Jurkat, Clone E6-1 (cell line): ENCODE data around the gene KDM5B.
A peak's percentile ranks its signal among the peaks of the same experiment; 100 is the strongest.

ENCODE experiments used
- DNase-seq: peaks from one replicate; pipeline ENCODE4 v3.0.0-alpha.2; 2011; ENCODE audit warnings: low read depth, low spot score
- H3K4me3 ChIP-seq: 2 replicates; pipeline ENCODE4 v1.5.1; 2011; ENCODE audit warnings: mild to moderate bottlenecking, low read length, control low read depth, moderate library complexity

KDM5B gene

GRCh38 chr1:202694314-202694713 is 113.9 kb downstream of the KDM5B start:
- no peak for DNase-seq
- no peak overlapping the region for H3K4me3 ChIP-seq

- peak; percentile 62 for DNase-seq
- no peak overlapping the region for H3K4me3 ChIP-seq
Observed at GRCh38 chr1:202692959-202693555, 115.2 kb downstream of the KDM5B start.

GRCh38 chr1:202691816-202692215 is 116.4 kb downstream of the KDM5B start:
- H3K4me3 ChIP-seq: no peak overlapping the region
- no peak for DNase-seq

GRCh38 chr1:202689493-202690342 is 118.5 kb downstream of the KDM5B start:
- no peak overlapping the region for H3K4me3 ChIP-seq
- DNase-seq: no peak

GRCh38 chr1:202689082-202689481 is 119.1 kb downstream of the KDM5B start:
- no peak for DNase-seq
- H3K4me3 ChIP-seq: no peak overlapping the region

- no peak for DNase-seq
- H3K4me3 ChIP-seq: no peak overlapping the region
Observed at GRCh38 chr1:202688401-202688800, 119.8 kb downstream of the KDM5B start.

GRCh38 chr1:202687798-202688197 is 120.4 kb downstream of the KDM5B start:
- no peak for DNase-seq
- no peak overlapping the region for H3K4me3 ChIP-seq

- no peak overlapping the region for H3K4me3 ChIP-seq
Observed at GRCh38 chr1:202687370-202687769, 120.9 kb downstream of the KDM5B start.

GRCh38 chr1:202685641-202686040 is 122.6 kb downstream of the KDM5B start:
- no peak for DNase-seq
- no peak overlapping the region for H3K4me3 ChIP-seq

More at GRCh38 chr1:202687370-202687769, 120.9 kb downstream of the KDM5B start:
- no peak for DNase-seq

- no peak overlapping the region for H3K4me3 ChIP-seq
- no peak for DNase-seq
Observed at GRCh38 chr1:202684716-202685115, 123.5 kb downstream of the KDM5B start.

- no peak for DNase-seq
- H3K4me3 ChIP-seq: no peak overlapping the region
Observed at GRCh38 chr1:202683029-202683428, 125.2 kb downstream of the KDM5B start.

- DNase-seq: no peak
- no peak overlapping the region for H3K4me3 ChIP-seq
Observed at GRCh38 chr1:202682477-202682876, 125.7 kb downstream of the KDM5B start.

- no peak for DNase-seq
- no peak overlapping the region for H3K4me3 ChIP-seq
Observed at GRCh38 chr1:202681736-202682420, 126.3 kb downstream of the KDM5B start.

GRCh38 chr1:202680586-202681352 is 127.5 kb downstream of the KDM5B start:
- H3K4me3 ChIP-seq: no peak overlapping the region
- DNase-seq: no peak

- no peak overlapping the region for H3K4me3 ChIP-seq
- DNase-seq: no peak
Observed at GRCh38 chr1:202679406-202680177, 128.6 kb downstream of the KDM5B start.

- H3K4me3 ChIP-seq: no peak overlapping the region
- DNase-seq: no peak
Observed at GRCh38 chr1:202677433-202677832, 130.8 kb downstream of the KDM5B start.
